Measurements from ENCODE around the gene RBMS3.
"Not testable (repeated sequence)": the region's sequence is repeated elsewhere in the genome, so short reads cannot be mapped to it uniquely, and the experiment has no call there.

Gene RBMS3

DNA sequence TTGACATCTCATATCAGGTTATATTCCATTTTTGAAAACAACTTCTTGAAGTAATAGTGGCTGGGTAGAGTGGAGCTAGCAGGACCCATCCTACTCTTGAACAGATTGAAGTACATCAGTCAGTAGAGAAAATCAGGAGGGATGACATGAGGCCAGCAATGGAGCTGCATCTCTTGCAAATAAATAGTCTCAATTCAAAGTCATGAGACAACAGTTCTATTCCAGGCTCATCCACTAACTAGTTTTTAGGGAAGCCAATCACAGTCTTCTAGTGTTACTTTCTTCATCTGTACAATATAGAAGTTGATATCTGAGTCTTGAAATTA is 477.2 kb downstream of the RBMS3 start:
- DNase-seq = no peak

DNA sequence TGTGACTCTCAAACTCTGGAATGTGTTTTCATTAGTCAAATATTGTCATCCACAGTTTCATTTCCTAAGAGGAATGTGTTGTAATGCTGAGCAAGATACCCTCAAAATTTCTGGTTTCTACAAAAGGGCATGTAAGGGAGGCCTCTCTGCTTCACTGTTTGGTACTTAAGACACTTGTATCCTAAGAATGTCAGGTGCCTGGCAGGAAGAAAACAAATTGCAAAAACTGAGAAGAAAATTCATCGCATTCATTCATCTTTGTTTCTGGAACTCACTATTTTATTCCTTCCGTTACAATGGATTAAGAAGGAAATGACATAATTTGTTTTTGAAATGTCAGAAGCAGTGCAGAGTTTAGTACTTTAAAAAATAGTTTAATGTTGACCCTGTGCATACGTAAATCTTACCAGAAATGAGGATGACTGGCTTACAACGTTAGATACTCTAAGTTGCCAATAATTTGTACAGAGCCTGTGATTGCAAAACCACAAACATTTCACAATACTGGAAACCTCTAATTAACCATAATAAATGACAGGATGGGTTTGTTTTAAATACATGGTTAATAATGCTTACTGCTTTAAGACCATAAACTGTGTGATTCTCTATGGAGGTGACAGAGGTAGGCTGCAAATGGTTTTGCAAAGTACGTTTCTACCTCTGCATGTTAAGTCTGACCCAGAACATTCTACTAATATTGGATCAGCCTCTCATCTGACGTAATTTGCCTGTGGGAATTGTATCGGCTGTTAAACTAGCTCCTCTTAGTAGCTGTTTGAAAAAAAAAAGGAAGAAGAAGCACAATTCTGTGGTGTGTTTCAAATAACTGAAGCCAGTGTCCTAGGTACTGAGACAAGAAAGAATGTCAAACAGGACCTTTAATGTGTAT is 477.8 kb downstream of the RBMS3 start:
- DNase-seq = no peak

DNA sequence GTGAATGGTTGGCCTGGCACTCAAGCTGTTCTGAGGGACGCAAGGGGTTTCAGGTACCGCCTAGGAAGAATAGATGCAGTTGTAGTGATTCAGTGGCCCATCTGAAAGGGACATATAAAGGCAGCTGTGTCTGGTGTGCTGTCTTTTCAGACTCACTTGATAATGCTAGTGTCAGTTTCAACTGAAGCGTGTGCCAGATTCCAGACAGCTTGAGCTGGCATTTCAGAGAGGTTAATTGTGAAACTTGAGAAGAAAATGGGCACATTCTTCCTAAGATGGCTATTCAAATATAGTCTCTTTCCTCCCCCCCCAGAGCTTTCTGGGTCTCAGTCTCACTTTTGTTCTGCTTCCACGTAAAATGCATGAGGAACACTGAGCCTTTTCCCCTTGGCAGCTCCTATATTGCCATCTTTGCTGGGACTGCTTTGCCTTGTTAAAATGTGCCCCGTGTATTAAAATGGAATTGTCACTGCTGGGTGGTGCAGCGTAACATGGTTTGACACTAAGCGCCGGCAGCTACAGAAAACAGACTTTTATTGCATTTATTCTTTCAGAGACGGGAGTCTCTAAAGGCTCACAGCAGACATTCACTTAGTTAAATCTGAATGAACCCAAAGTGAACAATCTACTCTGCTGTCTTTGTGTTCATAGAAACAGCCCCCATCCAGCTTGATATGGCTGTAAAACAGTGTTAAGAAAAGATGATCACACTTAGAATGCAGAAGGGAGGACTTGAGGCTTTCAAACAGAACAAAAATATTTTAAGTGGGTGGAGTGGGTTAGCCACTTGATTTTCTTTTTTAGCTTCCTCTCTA is 478.7 kb downstream of the RBMS3 start:
- no peak for DNase-seq

DNA sequence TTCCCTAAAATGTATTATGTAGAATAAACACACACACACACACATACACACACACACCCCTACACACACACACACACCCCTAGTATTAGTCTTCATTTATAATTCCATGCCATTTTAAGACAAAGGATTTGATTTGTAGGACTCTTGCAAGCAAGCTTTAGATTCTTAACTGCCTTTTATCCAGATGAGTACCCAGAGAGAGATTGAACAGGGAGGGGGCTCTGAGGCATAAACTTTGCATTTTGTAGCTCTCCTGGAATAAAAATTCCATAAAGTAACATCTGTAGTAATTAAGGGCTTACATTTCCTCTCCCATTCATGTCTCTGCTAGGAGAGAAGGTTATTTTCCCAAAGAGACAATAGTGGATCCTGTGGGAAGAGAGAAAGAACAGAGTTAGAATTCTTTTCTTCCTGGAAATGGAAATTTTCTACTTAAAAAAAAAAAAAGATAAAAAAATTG is 479.4 kb downstream of the RBMS3 start:
- DNase-seq = no peak

DNA sequence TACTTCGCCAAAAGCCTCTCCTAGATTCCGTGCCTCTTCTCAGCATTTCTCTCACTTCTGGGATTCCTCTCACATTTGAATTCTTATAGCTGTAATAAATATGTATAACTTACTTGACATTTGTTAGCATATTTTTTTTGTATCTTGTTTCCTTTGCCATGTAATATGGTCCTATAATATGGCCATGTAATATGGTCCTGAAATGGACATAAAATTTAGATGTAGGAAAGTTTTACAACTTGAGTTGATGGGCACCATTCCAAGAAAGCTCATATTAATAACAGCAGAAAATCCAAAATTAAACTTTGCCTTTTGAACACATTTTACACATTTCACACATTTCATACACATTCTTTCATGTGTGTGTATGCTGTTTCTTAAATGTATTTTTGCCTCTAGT is 480.6 kb downstream of the RBMS3 start:
- DNase-seq = no peak

DNA sequence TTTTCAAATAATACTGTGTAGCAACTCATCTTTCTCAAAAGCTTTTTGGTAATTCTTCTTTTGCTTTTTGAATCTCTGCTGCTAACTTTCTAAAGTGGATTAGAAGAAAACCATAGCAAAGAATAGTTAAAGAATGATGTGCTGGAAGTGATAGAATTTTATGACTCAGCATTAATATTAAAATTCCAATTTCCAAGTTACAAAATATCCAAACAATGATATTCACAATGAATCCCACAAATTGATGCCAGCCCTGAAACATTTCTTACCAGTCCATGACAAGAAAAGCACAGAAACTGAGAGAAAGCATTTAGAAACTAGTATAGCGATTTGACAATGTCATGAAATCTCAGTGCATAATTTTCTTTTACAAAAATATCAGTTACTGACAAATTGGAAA is 482.2 kb downstream of the RBMS3 start:
- no peak for DNase-seq

DNA sequence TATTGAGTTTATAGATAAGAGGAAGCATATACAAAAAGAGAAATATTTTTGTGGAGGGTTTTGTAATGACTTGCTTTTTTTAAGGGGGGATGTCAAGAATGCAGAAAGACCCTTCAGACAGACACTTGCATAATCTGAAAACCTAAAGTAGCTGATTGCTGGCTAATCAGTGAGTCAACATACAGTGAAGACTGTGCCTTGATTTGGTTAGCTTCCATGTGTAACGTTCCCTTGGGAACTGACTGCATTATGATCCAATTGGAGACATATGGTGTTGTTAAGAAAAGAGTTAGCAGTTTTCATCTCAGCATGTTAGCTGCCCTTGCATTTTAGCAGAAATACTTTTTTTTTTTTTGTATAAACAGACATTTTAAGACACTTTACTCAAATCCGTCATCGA is 483.2 kb downstream of the RBMS3 start:
- no peak for DNase-seq

DNA sequence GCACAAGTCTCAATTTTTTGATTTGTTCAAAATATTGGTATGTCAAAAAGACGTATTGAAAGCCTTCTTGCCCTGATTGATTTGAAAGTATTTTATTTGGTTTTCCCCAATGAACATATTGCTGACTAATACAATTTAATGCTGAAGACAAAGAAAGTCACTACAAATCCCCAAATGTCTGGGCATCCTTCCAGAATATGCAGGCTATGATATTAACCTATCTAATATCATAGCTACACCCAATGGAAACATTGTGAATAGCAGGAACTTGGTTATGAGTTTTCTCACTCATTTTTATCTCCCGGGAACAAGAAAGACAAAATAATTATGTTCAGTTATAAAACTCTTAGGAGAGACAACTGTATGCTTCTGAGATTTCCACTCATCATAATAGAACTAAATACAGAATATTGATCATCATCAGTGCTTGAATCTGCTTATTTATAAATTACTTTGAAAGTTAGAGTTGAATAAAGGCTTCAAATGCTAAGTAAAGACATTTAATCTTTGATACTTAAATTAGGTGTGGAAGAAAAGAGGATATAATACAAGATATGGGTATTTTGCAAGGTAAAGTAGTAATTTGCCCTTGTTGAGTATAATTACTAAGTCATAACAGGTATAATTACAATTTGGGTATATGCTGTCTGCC is 483.9 kb downstream of the RBMS3 start:
- no peak for DNase-seq

DNA sequence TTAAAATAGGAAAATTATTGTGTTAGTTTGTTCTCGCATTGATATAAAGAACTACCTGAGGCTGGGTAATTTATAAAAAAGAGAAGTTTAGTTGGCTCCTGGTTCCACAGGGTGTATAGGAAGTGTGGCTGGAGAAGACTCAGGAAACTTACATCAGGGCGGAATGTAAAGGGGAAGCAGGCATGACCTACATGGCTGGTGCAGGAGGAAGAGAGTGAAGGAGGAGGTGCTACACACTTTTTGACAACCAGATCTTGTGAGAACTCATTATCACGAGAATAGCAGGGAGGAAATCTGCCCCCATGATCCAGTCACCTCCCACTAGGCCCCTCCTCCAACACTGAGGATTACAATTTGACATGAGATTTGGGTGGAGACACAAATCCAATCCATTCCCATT is 490.7 kb downstream of the RBMS3 start:
- DNase-seq = no peak

DNA sequence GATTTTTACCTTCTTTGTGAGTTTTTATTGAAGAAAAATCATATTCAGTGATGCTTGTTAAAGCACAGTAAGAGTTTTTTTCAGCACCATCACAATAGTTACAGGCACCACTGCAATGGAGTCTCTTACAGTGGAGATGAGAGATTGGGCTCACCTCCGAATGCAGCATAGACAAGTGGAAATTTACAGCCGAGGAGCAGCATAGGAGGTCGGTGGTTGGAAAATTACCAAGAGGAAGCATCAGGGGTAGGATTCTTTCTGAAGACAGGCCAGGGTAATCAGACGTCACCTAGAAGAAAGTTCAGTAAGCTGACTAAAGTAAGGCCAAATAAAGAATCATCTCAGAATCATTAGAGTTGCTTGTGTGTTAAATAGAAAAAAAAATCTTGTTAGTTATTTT is 491.6 kb downstream of the RBMS3 start:
- DNase-seq = no peak

DNA sequence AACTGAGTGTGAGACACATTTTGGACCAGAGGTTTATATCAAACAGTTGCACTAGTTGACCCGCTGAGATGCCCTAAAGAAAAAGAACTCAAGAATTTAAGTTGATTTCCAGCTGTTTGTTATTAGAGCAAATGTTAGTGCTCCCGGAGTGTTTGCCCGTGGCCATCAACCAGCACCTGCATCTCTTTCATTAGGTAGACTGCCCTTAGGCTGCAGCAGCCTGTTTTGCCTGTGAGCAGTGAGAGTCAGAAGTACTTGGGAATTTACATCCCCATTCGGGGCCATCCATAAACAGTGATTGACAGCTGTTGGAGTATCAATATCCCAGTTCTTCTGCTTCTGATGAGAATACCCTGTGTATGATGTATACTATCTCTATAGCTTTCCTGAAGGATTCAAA is 492.6 kb downstream of the RBMS3 start:
- no peak for DNase-seq

DNA sequence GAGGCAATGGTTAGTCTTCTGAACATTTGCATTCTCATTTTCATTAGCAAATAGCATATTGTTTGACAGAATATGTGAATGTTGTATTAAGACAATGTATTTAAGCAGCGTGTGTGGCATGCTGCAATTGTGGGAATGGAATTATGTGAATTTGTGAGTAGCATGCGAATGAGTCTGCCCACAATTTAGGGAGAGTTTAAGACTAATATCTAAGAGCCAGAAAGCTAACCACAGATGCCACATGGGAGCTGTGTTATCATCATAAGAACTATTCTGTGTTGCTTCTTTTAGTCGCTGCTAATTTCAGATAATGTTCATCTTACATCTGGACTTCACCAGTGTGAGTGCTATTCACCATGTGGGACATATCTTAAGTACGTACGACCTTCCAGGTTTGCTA is 494.5 kb downstream of the RBMS3 start:
- DNase-seq = no peak

DNA sequence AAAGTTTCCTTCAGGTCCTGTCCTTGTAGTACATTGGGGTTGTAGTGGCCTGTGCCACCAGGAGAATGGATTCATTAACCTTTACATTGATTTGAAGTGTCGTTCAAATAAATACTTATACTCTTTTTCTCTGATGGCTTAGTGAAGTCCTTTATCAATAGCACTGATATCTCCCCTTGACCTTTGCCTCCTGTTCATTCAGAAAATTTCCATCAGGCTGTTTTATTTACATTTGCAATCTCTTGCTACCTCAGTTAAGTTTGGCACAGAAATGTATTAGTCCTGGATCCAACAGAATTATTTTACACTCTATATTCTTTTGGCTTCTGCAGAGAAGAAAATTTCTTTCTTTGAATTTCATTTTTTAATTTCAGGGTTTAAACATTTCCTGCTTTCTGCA is 497.0 kb downstream of the RBMS3 start:
- DNase-seq = no peak

DNA sequence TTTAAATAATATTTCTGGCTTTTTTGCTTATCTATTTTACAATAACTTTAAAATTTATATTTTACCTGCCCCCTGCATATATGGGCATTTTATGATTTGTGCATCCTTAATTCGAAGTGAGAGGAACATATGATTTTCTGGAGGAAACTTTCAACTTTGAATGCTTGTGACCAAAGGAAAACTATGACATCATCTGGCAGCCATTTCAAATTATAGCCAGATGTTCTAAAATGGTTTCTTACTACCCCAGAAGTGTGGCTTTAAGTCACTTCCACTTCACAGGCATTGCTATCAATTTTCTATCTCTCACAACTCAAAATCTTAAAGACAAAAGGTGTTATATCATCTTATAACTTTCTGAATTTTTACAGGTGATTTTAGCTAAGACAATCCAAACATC is 508.8 kb downstream of the RBMS3 start:
- DNase-seq = no peak

DNA sequence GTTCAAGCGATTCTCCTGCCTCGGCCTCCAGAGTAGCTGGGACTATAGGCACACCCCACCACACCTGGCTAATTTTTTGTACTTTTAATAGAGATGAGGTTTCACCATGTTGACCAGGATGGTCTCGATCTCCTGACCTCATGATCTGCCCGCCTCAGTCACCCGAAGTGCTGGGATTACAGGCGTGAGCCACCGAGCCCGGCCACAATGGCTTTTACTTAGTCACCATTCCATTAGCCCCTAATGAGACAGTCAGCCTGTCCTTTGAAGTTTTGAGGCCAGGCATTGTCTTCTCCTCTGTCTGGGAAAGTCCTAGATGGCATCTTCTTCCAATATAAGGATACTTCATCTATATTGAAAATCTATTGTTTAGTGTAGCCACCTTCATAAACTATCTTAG is 515.9 kb downstream of the RBMS3 start:
- DNase-seq = no peak

DNA sequence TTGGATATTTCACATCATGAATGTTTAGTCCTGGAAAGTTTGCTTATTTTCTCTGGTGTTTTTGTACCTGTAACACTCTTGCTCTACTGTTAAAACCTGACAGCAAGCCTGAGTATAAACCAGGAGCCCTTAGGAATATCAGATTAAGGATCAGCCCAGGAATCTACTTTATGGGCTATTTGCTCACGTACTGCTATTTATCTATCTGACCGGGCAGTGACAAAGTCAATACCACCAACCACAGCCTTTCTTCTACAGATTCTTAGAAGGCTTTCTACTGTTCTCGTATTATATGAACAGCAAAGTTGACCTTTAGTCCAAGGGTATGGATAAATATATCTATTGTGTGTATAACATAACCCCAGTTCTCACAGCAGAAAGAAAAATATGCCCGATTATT is 521.2 kb downstream of the RBMS3 start:
- DNase-seq = no peak

DNA sequence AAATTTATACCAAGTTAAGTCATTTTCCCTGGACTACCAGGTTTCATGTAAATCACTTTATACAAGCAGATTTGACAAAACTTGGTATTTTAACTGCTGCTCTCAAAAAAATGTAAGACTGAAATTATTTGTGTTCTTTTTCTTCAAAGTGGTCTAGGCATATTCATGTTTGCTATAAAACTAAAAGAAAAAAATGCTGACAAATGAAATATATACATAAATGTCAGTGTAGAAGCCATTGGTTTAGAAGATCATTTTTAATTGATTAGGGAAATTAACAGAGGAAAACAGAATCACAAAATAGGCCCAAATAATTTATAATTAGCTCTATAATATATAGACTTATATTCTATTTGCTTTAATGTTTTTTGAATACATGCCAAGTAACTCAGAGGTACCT is 523.2 kb downstream of the RBMS3 start:
- DNase-seq = no peak

DNA sequence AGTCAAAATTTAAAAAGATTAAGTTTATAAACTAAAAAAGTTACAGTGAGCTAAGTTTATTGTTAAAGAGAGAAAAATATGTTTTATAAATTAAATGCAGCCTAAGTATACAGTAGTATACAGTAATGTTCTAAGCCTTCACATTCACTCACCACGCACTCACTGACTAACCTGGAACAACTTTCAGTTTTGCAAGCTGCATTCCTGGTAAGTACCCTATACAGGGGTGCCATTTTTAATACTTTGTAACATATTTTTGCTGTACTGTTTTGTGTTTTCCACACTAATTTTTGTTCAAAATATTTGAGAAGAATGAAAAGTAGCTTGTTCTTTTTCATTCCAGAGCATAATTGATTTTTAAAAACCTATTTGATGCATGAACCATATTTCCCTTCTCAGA is 524.9 kb downstream of the RBMS3 start:
- no peak for DNase-seq

DNA sequence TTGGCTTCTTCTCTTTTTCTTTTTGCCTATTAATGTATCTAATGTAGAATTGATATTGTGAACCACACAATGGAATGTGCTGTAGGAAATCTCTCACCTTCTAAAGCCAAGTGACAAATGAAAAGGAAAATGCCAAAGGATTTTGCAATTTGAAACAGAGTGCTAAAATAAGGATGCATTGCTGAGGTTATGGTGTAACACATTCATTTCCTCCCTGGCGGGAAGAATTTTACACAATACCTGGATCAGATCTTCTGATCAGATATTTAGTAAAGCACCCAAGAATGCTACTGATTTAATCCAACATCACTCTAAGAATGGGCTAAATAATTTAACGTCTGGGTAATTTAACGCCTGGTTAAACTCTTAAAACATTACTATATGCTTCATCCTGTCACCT is 527.5 kb downstream of the RBMS3 start:
- DNase-seq = not testable (repeated sequence)

DNA sequence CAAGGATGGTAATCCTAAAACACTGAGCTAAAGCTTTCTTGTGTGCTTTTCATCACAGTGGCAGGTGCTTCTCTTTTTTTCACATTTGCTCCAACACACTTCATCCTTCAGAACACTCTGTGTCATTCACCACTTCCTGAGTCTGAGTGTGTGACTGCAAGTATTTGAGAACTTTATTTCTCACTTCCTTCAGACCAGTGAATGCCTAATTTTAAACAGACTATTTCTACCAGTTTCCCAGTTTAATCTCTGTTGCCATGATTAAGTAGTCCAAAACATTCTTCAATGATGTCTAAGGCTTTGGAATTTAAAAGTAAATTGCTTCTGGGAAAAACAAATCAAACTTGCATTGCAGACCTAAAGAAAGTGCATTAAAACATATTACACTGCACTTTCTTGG is 541.2 kb downstream of the RBMS3 start:
- DNase-seq = no peak

DNA sequence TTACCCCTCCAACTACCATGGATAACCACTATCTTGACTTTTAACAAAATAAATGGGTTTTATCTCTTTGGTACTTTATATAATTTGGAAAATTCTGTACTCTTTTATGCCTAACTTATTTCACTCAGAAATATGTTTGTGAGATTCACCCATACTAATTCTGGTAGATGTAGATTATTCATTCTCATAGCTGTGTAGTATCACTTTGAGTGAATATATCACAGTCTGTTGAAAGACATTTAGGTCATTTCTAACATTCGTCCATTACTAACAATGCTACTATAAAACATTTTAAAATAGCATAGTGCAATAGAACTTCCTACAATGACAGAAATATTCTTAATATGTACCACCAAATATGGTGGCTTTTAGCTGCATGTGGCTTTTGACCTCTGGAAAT is 542.4 kb downstream of the RBMS3 start:
- DNase-seq = no peak

DNA sequence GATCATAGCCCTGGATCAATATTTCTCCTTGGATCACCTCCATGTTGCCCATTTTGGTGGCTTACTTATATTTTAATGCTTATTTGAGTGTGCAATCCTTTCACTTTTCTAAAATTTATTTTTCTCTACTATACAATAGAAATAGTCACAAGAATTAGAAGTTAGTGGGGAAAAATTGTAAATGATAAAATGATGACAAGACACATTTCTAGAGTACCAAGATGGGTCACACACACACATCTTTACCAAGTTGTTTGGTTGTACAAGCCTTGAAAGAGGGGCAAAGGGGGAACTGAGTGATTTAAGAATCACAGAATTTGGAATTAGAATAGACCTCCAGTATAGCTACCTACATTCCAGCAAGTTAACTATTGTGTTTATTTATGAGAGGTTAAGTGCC is 545.8 kb downstream of the RBMS3 start:
- DNase-seq = no peak

DNA sequence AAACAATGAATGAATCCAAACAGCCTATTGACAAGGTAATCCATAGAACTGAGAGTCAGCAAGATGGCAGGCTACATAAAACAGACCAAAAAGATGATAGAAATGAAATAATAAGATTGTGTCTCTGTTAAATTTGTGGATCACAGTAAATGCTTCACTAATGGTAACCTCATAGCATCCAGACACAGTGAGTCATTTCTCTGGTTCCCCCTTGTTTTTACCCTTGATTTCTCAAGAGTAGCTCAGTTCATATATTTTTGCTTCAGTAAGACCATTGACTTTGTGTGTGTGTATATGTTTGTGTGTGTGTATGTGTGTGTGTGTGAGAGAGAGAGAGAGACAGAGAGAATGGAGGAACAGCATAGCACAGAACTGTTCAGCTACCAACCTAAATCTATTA is 546.9 kb downstream of the RBMS3 start:
- no peak for DNase-seq

DNA sequence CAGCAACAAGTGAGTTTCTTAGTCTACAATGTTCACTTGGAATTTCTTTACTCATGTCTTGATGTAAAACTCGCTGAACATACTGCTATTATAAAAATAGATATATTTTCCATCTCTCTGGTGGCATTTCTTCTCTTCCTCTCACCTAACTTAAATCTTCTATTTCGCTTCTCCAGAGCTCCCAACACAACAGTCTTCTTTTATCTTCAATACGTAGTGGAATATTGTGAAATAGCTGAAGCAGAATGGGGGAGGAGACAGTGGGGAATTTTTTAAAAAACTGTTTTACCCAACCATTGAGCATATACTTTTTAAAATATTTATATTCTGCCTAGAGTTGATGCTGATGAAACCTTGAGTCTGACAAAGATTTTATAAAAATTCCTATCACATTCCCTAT is 548.5 kb downstream of the RBMS3 start:
- no peak for DNase-seq

Measured in activated T-cell treated with anti-CD3 and anti-CD28 coated beads, Interleukin-2, amount 50 U/mL, for 48 hours (primary cell).